NCI-H446 treated with DMSO at 0.1 percent for 48 hours (cell line): Measurements from ENCODE around the gene NDUFAF3.
"Not testable (repeated sequence)": the region's sequence is repeated elsewhere in the genome, so short reads cannot be mapped to it uniquely, and the experiment has no call there.

Source experiments
- DNase-seq: peaks from one replicate; lab custom pipeline; 2025; lab: John Stamatoyannopoulos, UW

The NDUFAF3 gene

DNA sequence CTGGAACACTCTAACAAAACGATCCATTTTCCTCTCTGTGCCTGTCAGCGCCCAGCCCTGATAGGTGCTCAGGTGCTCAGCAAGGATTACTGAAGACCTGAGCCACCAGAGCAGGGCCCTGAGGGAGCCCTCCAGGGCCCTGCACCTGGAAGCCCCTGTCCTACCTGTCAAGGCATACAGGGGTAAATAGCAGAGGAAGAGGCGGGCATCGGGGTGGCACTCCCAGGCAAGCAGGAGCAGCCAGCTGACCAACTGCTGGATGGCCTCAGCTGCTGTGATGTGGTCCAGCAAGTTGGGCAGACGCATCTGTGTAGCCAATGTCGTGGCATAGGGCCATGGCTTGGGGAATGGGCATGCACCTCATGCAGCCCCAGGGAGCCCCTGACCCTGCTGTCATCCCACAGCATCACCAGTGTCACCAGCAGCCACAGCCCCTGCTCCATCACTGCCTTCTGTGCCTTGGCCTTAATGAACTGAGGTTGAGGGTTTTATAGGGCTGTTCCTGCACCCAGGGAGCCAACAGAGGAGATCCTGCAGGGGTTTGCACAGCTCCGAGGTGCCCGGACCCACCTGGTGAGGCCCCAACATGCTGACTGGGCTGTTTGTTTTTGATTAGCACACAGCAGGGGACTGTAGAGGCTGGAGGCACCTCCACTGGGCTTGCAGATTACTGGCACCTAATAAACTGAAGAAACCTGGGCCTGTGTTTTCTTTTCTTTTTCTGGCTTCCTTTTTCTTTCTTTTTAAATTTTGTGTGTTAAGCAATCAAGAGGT is 22.6 kb upstream of the NDUFAF3 start:
- DNase-seq = no peak

- DNase-seq = no peak
Measured at GRCh38 chr3:49001155-49001554, 20.8 kb upstream of the NDUFAF3 start.

DNA sequence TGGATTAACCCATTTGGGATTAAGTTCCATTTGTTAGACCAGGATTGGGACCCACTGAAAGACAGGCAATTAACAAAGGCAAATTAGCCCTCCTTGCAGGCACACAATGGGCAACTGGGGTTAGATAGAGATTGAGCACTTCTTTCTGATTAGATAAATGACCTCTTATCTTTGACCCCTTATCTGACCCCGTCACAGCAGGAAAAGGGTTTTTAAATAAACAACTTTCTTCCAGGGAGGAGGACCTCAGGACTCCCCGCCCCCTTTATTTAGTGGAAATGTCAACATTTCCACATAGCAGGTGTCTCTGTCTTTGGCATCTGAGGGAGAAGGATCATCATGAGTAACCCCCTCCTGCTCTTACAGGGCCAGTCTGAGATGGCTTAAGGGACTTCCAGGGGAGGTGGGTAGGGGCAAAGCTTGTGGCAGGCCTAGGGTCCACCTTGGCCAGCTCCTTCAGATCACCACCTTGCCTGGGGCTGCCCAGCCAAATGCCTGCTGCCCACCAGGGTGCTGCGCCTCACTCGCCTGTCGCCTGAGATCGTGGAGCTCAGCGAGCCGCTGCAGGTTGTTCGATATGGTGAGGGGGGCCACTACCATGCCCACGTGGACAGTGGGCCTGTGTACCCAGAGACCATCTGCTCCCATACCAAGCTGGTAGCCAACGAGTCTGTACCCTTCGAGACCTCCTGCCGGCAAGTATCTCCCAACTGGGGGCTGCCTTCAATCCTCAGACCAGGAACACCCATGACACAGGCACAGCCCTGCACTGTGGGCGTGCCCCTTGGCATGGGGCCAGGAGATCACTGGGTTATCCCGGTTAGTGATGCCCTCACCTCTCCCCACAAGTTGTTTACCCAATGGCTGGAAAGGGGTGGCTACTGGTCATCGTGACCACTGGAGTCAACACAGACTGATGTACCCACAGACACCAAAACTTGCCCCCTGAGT is 17.3 kb upstream of the NDUFAF3 start:
- DNase-seq = no peak

DNA sequence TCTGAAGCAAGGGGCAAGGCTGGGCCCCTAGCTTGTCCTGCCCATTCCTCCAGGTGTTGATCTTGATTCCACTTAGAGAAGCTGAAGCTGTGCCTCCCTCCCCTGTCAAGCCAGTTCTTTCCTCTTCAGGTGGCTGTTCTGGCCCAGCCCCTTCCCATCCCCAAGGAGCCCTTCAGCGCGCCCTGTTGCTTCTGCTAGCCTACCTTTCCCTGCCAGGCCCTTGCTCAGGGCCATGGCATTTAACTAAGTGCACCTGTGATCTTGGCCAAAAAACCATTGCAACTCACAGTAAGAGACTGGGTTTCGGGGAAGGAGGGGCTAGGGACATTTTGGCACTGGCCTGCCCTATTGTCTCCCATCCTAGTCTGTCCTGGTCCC is 16.6 kb upstream of the NDUFAF3 start:
- DNase-seq = no peak

DNA sequence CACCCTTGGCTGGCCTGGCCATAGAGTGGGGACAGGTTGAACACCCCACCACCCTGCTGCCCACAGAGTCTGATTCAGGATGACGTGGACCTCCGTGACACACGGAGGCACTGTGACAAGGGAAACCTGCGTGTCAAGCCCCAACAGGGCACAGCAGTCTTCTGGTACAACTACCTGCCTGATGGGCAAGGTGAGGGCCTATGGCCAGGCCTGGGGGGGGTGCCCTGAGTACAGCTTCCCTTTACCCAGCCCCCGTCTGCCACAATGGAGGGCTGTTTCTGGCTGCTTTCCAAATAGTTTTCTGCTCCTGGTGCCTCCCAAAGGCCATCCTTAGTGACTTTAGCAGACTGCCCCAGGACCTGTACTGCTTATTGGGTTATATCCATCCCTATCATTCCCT is 15.9 kb upstream of the NDUFAF3 start:
- DNase-seq = no peak

- no peak for DNase-seq
Measured at GRCh38 chr3:49006408-49007067, 15.4 kb upstream of the NDUFAF3 start.

DNA sequence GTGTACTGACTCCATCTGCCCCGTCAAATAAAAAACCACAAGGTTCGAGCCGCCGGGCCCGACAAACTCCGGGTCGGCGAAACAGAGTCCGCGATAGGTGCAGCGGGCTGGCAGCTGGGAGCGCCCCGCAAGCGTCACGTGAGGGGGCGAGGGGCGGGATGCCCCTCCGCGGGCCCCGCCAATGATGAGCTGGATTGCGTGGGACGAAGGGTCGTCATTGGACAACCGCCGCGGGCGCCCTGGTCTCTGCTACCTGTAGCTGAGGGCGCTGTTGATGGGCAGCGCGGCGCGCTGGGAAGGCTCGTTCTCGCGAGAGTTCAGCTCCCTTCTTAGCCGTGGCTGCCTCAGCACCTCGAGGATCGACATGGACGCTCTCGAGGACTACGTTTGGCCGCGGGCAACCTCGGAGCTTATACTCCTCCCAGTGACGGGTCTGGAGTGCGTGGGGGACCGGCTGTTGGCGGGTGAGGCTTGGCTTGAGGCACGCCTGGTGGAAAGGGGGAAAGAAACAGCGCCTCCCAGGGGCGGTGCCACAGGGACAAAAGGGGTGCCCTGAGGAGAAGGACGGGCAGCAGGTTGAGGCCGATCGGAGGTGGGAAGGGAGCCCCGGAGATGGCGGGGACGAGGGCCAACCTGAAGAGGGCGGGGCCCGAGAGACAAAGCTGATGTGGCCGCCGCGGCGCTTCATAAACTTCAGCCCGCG is 14.7 kb upstream of the NDUFAF3 start, which contains the start of gene WDR6:
Gene WDR6 (plus strand): TSS at position 324 of the 703 bp plus-strand sequence. CDS start 41 bp downstream, at position 365.
- peak; percentile 93 for DNase-seq

- DNase-seq = peak; percentile 20
Measured at GRCh38 chr3:49007771-49008528, 14.0 kb upstream of the NDUFAF3 start.

GRCh38 chr3:49008627-49009026 is 13.3 kb upstream of the NDUFAF3 start:
- DNase-seq = not testable (repeated sequence)

GRCh38 chr3:49009396-49009795 is 12.5 kb upstream of the NDUFAF3 start:
- DNase-seq = no peak

DNA sequence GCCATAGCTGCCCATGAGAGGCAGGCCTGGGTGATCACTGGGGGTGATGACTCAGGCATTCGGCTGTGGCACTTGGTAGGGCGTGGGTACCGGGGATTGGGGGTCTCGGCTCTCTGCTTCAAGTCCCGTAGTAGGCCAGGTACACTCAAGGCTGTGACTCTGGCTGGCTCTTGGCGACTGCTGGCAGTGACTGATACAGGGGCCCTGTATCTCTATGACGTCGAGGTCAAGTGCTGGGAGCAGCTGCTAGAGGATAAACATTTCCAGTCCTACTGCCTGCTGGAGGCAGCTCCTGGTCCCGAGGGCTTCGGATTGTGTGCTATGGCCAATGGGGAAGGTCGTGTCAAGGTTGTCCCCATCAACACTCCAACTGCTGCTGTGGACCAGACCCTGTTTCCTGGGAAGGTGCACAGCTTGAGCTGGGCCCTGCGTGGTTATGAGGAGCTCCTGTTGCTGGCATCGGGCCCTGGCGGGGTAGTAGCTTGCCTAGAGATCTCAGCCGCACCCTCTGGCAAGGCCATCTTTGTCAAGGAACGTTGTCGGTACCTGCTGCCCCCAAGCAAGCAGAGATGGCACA is 9.4 kb upstream of the NDUFAF3 start:
- no peak for DNase-seq

GRCh38 chr3:49013113-49013737 is 8.7 kb upstream of the NDUFAF3 start:
- DNase-seq = no peak

DNA sequence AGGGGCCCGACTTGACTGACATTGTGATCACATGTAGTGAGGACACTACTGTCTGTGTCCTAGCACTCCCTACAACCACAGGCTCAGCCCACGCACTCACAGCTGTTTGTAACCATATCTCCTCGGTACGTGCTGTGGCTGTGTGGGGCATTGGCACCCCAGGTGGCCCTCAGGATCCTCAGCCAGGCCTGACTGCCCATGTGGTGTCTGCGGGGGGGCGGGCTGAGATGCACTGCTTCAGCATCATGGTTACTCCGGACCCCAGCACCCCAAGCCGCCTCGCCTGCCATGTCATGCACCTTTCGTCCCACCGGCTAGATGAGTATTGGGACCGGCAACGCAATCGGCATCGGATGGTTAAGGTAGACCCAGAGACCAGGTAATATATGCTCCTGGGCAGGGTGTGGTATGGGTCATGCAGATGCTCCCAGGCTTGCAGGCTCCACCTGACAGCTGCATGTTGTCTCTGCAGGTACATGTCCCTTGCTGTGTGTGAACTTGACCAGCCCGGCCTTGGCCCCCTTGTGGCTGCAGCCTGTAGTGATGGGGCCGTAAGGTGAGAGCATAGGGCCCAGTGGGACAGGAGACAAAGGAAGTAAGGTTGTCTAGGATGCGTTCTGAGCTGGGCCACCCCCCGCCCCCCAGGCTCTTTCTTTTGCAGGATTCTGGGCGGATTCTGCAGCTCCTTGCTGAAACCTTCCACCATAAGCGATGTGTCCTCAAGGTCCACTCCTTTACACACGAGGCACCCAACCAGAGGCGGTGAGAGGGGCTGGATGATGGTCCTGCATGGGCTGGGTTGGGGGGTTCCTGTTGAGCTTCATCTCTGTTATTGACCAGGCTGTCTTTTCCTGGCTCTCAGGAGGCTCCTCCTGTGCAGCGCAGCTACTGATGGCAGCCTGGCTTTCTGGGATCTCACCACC is 7.9 kb upstream of the NDUFAF3 start:
- DNase-seq = no peak

DNA sequence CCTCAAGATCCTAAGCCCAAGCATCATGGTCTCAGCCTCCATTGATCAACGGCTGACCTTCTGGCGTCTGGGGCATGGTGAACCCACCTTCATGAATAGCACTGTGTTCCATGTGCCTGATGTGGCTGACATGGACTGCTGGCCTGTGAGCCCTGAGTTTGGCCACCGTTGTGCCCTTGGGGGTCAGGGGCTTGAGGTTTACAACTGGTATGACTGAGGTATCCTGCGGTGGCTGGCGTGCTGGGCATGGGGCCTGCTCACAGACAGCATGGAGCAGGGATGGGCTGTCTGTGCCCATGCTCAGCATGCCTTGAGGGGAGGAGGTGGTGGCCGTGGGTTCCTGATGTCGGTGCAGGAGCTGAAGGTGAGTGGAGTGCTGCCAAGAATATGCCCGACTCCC is 6.8 kb upstream of the NDUFAF3 start:
- no peak for DNase-seq

DNA sequence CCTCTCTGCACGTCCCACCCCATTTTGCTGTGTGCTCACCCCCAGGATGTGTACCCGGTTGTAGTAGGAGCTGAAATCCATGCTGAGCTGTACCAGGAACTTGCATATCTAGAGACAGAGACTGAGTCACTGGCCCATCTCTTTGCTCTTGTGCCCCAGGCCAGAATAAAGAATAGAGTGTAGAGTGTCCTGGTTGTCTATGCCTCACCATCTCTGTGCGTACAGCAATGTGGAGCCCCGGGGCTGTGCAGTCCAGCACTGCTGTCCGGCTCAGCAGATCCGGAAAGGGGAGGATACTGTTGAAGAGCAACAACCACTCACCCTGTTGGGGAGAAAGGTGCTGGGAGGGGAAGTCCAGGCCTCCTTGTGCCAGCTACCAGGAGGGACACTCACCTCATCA is 6.2 kb upstream of the NDUFAF3 start:
- DNase-seq = no peak

GRCh38 chr3:49016414-49017228 is 5.3 kb upstream of the NDUFAF3 start:
- DNase-seq = no peak

- DNase-seq = no peak
Measured at GRCh38 chr3:49017229-49017970, 4.5 kb upstream of the NDUFAF3 start.
